HAP-1 (cell line): ENCODE data around the gene INO80.
"Not testable (repeated sequence)": the region's sequence is repeated elsewhere in the genome, so short reads cannot be mapped to it uniquely, and the experiment has no call there.

ENCODE experiments used
- DNase-seq, 2 experiments: peaks; one replicate each; pipeline ENCODE4 v3.0.0-alpha.2; 2016 to 2020; ENCODE audit warnings: low spot score in 2 of 2
- H3K27me3 ChIP-seq: fragments of 250-450 bp; sonication (Bioruptor Pico); 2 replicates; pipeline ENCODE4 v1.5.1; 2020; ENCODE audit warnings: low read depth, mild to moderate bottlenecking, moderate library complexity
- H3K36me3 ChIP-seq: fragments of 250-450 bp; sonication (Bioruptor Pico); replicated peaks from 2 replicates; pipeline ENCODE4 v1.5.1; 2020; ENCODE audit warnings: mild to moderate bottlenecking
- H3K4me1 ChIP-seq: fragments of 250-450 bp; sonication (Bioruptor Pico); 2 replicates; pipeline ENCODE4 v1.5.1; 2020; ENCODE audit warnings: mild to moderate bottlenecking
- H3K4me3 ChIP-seq: fragments of 250-450 bp; sonication (Bioruptor Pico); 2 replicates; pipeline ENCODE4 v1.5.1; 2020; ENCODE audit warnings: mild to moderate bottlenecking, moderate library complexity
- H3K9me3 ChIP-seq: fragments of 250-450 bp; sonication (Bioruptor Pico); 2 replicates; pipeline ENCODE4 v1.5.1; 2020; ENCODE audit warnings: mild to moderate bottlenecking, moderate library complexity
- in situ Hi-C: fragments of 300-500 bp; cut with MboI; formaldehyde crosslinking; loops from 3 replicates; pipeline ENCODE4 v1.14.3; 2020; ENCODE audit warnings: low sequenced_read_pairs, inconsistent platforms, mixed read lengths

INO80 gene, protein sequence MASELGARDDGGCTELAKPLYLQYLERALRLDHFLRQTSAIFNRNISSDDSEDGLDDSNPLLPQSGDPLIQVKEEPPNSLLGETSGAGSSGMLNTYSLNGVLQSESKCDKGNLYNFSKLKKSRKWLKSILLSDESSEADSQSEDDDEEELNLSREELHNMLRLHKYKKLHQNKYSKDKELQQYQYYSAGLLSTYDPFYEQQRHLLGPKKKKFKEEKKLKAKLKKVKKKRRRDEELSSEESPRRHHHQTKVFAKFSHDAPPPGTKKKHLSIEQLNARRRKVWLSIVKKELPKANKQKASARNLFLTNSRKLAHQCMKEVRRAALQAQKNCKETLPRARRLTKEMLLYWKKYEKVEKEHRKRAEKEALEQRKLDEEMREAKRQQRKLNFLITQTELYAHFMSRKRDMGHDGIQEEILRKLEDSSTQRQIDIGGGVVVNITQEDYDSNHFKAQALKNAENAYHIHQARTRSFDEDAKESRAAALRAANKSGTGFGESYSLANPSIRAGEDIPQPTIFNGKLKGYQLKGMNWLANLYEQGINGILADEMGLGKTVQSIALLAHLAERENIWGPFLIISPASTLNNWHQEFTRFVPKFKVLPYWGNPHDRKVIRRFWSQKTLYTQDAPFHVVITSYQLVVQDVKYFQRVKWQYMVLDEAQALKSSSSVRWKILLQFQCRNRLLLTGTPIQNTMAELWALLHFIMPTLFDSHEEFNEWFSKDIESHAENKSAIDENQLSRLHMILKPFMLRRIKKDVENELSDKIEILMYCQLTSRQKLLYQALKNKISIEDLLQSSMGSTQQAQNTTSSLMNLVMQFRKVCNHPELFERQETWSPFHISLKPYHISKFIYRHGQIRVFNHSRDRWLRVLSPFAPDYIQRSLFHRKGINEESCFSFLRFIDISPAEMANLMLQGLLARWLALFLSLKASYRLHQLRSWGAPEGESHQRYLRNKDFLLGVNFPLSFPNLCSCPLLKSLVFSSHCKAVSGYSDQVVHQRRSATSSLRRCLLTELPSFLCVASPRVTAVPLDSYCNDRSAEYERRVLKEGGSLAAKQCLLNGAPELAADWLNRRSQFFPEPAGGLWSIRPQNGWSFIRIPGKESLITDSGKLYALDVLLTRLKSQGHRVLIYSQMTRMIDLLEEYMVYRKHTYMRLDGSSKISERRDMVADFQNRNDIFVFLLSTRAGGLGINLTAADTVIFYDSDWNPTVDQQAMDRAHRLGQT (N-terminal part only)

GRCh38 chr15:41116116-41116961, at the start of gene INO80:
TSS of gene INO80 (minus strand) at chr15:41116280. CDS start at chr15:41096310, 19,970 bp downstream.
- in situ Hi-C loops = no loop called here
- Histone ChIP-seq H3K4me3 (peak within 1 kb of the TSS; percentile 95), H3K36me3 (peaks cover 10% of the 10 kb centered on the region), H3K9me3 (no peaks in the 10 kb centered on the region), H3K4me1 (peaks cover 8% of the 10 kb centered on the region), H3K27me3 (no peaks in the 10 kb centered on the region)
- DNase-seq = peak; percentile 98 to 99

DNA sequence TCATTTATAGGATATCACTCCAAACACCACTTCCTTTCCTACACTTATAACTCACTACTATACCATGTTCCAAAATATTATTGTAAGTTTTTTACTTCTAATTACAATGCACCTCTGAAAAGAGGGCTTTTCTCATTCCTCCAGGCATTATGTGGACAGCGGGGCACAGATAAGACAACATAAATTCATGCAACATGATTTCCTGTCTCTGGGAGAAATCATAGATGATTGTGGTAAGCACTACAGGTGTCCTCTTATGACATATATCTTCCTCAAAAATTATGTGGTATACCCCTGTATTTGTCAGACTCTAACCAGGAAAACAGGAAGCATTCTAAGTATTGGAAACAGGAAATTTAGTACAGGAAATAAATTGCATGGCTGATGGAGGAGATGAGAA, 45.7 kb upstream of the INO80 start:
- no peak for DNase-seq
- in situ Hi-C loops = no loop called here
- H3K27me3 ChIP-seq = no peaks in the 10 kb centered on the region

GRCh38 chr15:41161336-41161735, 45.3 kb upstream of the INO80 start:
- no peaks in the 10 kb centered on the region for H3K36me3 ChIP-seq
- no peak overlapping the region for H3K4me3 ChIP-seq
- no peak for DNase-seq
- no peaks in the 10 kb centered on the region for H3K27me3 ChIP-seq
- H3K4me1 ChIP-seq = no peaks in the 10 kb centered on the region
- H3K9me3 ChIP-seq = no peaks in the 10 kb centered on the region
- in situ Hi-C loops = no loop called here

More for the DNA sequence above, 45.7 kb upstream of the INO80 start:
- Histone ChIP-seq H3K4me1 (no peaks in the 10 kb centered on the region), H3K9me3 (no peaks in the 10 kb centered on the region), H3K4me3 (no peak overlapping the region), H3K36me3 (no peaks in the 10 kb centered on the region)

DNA sequence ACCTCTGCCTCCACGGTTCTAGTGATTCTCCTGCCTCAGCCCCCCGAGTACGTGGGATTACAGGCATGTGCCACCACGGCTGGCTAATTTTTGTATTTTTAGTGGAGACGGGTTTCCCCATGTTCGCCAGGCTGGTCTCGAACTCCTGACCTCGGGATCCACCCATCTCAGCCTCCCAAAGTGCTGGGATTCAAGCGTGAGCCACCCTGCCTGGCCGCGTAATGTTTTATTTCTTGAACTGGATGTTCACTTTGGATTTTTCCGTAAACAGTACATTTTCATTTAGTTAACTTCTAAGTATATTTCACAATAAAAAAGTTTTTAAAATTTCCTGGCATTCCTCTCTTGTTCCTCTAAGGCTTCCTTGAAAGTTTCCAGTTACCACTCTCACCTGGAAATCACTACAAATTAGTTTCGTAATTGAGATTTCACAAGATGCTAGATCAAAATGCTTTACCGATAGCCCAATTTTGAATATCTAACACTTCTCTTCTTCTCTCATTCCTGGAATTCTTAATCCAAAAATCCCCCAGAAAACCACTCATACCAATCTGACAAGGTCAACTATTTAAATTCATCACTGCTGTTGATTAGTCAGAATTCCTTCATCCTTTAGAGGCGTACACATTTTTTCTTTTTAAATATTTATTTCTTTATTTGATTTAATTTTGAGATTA, 44.7 kb upstream of the INO80 start:
- Histone ChIP-seq H3K4me1 (no peaks in the 10 kb centered on the region), H3K27me3 (no peaks in the 10 kb centered on the region), H3K4me3 (no peak overlapping the region), H3K9me3 (no peaks in the 10 kb centered on the region), H3K36me3 (no peaks in the 10 kb centered on the region)
- DNase-seq = no peak
- in situ Hi-C loops = no loop called here

- Histone ChIP-seq H3K36me3 (no peaks in the 10 kb centered on the region), H3K4me1 (no peaks in the 10 kb centered on the region), H3K4me3 (no peak overlapping the region), H3K27me3 (no peaks in the 10 kb centered on the region), H3K9me3 (no peaks in the 10 kb centered on the region)
- DNase-seq = no peak
- in situ Hi-C loops = no loop called here
Measured at GRCh38 chr15:41154412-41154811, 38.3 kb upstream of the INO80 start.

- Histone ChIP-seq H3K9me3 (no peaks in the 10 kb centered on the region), H3K36me3 (no peaks in the 10 kb centered on the region), H3K4me1 (no peaks in the 10 kb centered on the region), H3K4me3 (no peak overlapping the region), H3K27me3 (no peaks in the 10 kb centered on the region)
- DNase-seq = no peak
- in situ Hi-C loops = no loop called here
Measured at GRCh38 chr15:41153733-41154132, 37.7 kb upstream of the INO80 start.

DNA sequence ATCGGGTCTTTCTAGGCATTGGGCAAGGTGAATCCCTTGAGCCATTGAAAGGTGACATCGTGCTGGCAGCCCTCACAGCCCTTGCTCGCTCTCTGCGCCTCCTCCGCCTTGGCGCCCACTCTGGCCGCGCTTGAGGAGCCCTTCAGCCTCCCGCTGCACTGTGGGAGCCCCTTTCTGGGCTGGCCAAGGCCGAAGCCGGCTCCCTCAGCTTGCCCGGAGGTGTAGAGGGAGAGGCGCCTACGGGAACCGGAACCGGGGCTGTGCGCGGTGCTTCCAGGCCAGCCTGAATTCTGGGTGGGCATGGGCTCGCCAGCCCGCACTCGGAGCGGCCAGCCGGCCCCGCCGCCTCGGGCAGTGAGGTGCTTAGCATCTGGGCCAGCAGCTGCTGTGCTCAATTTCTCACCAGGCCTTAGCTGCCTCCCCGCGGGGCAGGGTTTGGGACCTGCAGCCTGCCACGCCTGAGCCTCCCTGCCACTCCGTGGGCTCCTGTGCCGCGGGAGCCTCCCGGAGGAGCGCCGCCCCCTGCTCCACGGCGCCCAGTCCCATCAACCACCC, 35.4 kb upstream of the INO80 start:
- DNase-seq = no peak
- Histone ChIP-seq H3K27me3 (no peaks in the 10 kb centered on the region), H3K36me3 (no peaks in the 10 kb centered on the region), H3K9me3 (no peaks in the 10 kb centered on the region), H3K4me1 (no peaks in the 10 kb centered on the region), H3K4me3 (no peak overlapping the region)
- in situ Hi-C loops = no loop called here

- Histone ChIP-seq H3K27me3 (no peaks in the 10 kb centered on the region), H3K4me3 (no peak overlapping the region), H3K4me1 (no peaks in the 10 kb centered on the region), H3K36me3 (no peaks in the 10 kb centered on the region), H3K9me3 (no peaks in the 10 kb centered on the region)
- in situ Hi-C loops = no loop called here
- DNase-seq = no peak
Measured at GRCh38 chr15:41150279-41150678, 34.2 kb upstream of the INO80 start.

GRCh38 chr15:41148065-41148464, 32.0 kb upstream of the INO80 start:
- no peaks in the 10 kb centered on the region for H3K27me3 ChIP-seq
- no peaks in the 10 kb centered on the region for H3K9me3 ChIP-seq
- no peaks in the 10 kb centered on the region for H3K4me1 ChIP-seq
- DNase-seq = no peak
- no peaks in the 10 kb centered on the region for H3K36me3 ChIP-seq
- H3K4me3 ChIP-seq = no peak overlapping the region
- in situ Hi-C loops = no loop called here

GRCh38 chr15:41139619-41140018, 23.5 kb upstream of the INO80 start:
- Histone ChIP-seq H3K4me3 (no peak overlapping the region), H3K36me3 (no peaks in the 10 kb centered on the region), H3K9me3 (peaks cover 2% of the 10 kb centered on the region; the same call in 1 of the 2 replicates), H3K4me1 (no peaks in the 10 kb centered on the region), H3K27me3 (no peaks in the 10 kb centered on the region)
- in situ Hi-C loops = no loop called here
- DNase-seq = no peak

GRCh38 chr15:41139112-41139511, 23.0 kb upstream of the INO80 start:
- in situ Hi-C loops, H3K4me3 ChIP-seq, DNase-seq, H3K9me3 ChIP-seq, H3K4me1 ChIP-seq, H3K36me3 ChIP-seq, H3K27me3 ChIP-seq: not testable (repeated sequence)

DNA sequence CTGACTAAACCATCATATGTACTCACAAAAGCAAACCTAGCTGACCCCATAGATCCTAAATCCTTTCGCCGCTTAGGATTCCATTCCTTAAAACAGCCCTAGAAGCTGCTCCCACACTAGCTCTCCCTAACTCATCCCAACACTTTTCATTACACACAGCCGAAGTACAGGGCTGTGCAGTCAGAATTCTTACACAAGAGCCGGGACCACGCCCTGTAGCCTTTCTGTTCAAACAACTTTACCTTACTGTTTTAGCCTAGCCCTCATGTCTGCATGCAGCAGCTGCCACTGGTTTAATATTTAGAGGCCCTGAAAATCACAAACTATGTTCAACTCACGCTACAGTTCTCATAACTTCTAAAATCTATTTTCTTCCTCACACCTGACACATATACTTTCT, 19.5 kb upstream of the INO80 start:
- H3K27me3 ChIP-seq, DNase-seq, H3K4me1 ChIP-seq, H3K9me3 ChIP-seq, H3K36me3 ChIP-seq, in situ Hi-C loops, H3K4me3 ChIP-seq: not testable (repeated sequence)
